NCI-H2029 (cell line): ENCODE measurements around the gene SLC6A12.

Source experiments
- DNase-seq: peaks from one replicate; lab custom pipeline; 2025; lab: John Stamatoyannopoulos, UW

SLC6A12 gene

DNA sequence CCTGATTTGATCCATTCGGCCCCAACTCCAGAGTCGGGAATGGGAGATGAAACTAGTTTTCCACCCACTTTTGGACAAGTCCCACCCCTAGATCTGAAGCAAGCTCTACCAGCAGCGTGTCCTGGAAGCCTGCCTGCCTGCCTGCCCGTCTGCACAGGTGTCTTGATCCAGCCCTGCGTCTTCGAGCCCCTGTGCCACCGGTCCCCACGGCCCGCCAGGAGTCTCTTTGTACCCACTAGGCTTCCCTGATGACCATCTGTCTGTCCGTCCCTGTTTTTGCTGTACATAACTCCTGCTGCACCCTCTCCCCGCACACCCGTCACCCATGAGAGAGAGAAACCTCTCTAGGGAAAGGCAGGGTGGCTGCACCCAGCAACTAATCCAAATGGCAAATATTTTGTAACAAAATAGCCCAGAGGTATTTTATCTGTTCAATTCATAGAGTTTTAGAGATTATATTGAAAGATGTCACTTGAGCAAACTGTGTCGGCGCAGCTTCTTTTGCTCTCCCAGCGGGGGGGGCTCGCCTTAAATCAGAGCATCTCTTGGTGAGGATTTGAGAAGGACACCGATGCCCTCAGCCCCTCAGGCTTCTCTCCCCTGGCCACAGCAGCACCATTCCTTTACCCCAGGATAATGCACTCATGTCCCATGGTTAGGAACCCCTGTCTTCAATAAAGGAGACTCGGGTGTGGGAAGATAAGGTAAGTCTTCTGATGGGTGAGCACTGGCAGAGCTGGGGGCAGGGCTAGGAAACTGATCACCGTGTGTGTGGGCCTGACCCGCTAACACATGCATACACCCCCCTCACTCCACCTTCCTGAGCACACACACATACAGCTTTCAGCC lies 35.8 kb downstream of the SLC6A12 start:
- no peak for DNase-seq

DNA sequence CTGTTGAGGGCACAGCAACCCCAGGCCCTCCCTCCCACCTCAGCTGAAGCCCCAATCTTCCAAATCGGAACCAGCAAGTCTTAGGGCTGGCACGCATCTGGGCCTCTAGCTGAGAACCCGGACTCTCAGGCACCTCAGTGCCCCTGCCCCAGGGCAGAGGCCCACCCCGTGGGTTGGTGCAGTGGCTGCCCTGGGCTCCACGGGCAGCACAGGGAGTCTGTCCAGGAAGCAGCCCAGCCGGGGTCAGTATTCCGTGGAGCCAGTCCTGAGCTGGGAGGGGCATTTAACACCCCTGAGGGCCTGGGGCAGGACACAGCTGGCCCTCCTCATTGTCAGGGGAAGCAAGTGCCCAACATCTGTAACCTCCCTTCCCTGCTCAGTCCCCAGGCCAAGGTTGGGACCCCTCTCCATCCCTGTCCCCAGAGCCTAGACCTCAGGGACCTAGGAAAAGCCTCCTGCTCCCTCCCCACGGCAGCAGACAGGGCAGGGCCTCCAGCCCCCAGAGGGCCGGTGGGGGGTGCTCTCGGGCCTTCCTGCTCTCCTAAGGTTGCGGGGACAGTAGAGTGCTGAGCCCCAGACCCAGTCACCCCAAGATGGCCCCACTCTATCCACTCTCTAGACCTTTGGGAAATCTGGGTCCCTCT lies 36.5 kb downstream of the SLC6A12 start:
- DNase-seq: no peak

DNA sequence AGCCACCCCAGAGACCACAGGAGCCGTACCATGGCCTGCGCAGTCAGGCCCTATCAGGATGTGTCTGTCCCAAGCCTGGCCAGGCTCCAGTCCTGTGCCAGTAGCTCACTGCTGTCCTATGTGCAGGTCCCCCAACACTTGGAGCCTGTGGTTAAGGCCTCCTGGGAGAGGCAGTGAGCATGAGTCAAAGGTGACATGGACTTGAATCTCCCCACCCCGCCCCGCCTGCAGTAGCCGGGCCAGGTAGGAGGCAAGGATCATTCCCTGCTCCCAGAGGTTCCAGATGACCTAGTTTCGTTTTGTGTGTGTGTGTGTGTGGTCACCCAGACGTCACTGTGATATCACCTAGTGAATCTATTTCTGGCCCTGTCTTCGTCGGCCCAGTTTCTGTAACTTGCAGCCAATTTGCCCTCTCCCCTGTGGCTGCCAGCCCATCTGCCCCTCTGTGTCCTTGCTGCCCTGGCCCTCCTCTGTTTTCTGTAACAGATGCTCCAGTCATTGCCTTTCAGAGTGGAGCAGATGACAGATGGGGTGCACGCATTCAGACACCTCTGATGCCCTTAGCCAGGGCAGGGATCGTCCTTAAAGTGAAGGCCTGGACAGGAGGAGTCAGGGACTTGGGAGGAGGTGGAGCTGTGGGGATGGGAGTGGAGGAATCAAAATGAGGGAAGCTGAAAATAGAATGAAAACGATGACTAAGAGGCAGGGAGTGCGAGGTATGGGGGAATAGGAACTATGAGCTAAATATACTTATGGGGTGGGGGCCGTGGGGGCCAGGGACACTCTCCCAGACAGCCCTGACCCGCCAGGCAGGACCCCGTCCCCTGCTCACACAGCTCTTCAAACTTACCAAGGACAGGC lies 37.4 kb downstream of the SLC6A12 start:
- no peak for DNase-seq

DNA sequence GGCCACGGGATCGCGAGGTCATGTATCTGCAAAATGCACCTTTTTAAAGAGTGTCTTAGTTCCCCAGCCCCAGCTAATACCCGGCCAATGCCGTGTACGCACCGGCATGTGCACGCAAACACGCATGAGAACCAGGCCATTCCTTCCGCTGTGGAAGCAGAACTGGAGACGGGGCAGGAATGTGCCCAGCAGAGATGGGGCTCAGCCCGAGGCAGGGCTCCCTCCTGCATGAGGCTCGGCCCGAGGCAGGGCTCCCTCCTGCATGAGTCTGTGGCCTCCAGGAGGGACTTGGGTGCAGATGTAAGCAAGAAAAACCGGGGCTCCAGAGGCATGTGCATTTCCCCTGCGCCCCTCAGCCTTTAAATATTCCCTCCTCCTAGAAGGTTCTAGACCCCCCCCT lies 38.2 kb downstream of the SLC6A12 start:
- DNase-seq: no peak

DNA sequence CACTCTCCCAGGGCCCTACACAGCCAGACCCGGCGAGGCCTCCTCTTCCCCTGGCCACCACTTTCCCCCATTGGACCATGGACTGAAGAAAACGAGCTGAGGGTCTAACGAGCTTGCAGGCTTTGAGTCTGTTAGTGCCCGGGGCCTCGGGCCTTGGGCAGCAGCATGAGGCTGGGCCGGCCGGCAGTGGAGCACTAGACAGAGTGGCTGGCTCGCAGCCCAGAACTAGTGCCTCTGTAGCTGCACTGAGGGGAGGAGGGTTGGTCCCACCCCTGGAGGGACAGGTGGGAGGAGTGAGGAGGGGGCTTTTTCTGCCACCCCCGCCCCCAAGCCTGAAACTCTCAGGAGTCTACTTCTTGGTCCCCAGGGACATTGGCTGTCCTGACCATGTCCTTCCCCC lies 38.7 kb downstream of the SLC6A12 start:
- DNase-seq: no peak

DNA sequence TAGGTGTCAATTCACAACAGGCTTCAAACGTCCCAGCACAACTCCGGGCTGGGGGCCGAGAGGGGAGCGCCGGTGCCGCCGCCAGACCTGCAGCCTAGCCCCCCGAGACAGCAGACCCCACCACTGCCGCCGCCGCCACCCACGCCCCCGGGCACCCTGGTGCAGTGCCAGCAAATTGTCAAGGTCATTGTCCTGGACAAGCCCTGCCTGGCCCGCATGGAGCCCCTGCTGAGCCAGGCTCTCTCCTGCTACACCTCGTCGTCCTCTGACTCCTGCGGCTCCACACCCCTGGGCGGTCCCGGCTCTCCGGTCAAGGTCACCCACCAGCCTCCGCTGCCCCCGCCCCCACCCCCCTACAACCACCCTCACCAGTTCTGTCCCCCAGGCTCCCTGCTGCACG lies 39.4 kb downstream of the SLC6A12 start:
- DNase-seq: no peak

DNA sequence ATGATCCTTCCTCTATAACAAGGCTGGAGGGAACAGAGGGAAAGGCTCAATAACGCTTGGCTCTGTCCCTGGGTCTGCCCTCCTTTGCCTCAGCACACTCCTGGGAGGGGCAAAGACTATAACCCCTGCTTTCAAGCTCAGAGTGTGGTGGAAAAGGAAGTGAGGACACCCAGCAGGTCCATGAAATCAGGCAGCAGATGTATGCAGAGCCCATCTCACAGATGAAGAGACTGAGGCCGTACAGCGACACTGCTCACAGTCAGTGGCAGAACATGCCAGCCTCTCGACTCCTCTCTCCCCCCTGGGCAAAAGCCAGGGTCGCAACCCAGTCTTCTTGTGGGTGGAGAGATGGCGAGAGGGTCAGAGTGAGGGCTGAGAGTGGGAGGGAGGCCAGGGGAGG lies 39.8 kb downstream of the SLC6A12 start:
- DNase-seq: no peak

DNA sequence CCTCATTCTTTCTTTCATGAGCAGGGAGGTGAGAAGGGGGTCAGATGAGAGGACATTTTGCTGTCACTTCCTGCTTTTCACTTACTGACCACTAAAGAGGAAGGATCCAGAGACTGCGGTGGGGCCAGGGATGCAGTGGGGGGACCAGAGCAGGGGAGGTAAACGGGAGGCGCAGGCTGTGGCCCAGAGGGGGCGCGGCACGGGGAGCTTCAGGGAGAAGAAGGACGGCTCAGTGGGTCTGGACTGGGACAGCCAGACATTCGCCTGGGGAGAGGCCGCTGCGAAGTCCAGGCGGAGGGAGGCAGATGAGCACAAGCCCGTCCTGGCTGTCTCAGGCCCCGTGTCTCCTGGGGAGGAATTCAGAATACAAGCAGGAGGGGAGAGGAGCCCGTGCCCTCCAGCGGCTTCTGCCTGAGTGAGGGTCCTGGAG lies 41.2 kb downstream of the SLC6A12 start:
- DNase-seq: no peak

DNA sequence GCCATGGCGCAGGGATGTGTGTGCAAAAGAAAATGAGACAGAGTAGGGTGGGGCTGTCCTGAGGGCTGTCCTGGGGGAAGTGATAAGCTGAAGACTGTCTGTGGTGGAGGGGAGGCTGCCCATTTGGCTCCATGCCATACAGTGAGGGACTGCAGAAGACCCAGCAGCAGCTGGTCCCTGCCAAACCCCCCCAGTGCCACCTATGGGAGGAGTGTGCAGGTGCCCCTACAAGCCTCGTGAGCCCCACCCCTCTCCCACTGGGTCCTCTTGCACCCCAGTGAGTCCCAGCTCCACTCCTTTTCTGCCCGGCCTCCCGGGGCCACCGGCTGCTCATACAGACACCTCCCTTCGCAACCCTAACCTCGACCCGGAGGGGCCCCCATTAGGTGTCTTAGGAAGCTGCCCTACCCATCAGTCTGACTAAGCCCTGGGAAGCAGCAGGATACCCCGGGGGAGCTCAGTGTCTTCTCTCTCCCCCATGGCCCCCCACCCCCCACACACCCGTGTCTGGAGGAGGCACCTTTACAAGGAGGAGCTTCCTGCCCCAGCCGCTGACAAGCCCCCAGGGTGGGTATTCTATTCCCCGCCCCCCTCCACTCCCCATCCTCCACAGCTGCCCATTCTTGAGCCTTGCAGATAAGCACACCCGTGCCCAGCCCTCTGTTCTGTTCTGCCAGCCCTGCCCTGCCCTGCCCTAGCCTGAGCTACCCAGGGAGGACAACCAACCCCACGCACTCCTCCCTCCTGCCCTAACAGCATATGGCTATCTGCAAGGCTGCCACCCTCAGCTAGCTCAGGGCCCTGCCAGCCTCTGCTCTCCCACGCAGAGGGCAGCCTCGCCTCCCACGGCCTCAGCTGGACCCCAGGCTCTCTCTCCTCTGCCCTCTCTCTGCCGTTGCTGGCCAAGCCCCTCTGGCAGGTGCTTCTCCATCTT lies 41.9 kb downstream of the SLC6A12 start:
- DNase-seq: no peak

DNA sequence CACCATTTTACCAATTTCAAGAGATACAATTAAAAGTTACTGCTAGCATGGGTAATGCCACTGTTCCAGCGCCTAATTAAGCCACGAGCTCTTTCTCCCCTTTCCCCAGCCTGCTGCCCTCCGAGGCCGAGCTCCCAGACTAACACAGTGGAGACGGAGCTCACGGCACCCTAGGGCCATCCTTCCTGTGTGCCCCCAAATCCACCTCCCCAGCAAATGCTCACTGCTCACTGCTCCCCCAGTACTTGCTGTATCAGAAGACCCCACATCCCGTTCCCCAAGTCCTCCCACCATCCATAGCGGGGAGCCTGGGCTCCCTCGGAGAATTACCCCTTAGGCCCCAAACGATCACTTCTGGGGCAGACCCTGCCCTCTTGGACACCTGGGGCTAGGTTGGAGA lies 42.7 kb downstream of the SLC6A12 start:
- DNase-seq: no peak

DNA sequence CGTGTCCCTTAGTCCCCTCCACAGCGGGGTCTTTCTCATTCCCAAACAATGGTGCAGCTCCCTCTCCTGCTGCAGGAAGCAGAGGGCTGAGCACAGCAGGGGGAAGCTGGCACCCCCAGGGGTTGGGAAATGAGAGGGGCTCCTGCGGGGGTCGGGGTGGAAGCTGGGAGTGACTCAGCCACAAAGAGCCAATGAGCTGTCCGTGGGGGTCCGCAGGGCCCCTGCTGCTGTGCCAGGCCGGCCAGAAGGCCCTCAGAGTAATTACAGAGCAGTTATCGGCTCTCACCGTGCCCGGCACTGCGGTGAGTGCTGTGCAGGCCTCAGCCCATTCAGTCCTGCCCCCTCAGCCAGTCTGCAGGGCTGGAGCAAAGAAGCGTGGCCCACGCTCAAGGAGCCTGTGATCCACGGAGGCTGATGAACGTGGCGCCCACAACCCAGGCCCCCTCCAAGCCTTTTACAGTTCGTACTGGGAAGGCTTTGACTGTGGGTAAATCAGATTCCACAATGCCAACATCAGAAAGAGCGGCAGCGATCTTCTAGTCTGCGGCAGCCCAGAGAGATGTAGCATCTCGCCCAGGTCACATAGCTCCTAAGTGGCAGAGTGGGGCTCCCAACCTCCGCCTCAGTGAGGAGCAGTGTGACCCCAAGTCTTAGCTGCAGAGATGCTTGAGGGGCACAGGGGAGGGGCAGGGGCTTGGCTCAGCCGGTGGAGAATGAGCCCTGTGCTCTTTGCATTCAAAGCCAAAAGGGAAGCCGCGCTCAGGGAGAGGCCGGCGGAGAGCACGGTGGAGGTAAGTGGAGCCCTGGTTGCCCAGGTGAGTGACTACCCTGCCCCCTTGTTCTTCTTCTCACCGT lies 43.4 kb downstream of the SLC6A12 start:
- DNase-seq: no peak

DNA sequence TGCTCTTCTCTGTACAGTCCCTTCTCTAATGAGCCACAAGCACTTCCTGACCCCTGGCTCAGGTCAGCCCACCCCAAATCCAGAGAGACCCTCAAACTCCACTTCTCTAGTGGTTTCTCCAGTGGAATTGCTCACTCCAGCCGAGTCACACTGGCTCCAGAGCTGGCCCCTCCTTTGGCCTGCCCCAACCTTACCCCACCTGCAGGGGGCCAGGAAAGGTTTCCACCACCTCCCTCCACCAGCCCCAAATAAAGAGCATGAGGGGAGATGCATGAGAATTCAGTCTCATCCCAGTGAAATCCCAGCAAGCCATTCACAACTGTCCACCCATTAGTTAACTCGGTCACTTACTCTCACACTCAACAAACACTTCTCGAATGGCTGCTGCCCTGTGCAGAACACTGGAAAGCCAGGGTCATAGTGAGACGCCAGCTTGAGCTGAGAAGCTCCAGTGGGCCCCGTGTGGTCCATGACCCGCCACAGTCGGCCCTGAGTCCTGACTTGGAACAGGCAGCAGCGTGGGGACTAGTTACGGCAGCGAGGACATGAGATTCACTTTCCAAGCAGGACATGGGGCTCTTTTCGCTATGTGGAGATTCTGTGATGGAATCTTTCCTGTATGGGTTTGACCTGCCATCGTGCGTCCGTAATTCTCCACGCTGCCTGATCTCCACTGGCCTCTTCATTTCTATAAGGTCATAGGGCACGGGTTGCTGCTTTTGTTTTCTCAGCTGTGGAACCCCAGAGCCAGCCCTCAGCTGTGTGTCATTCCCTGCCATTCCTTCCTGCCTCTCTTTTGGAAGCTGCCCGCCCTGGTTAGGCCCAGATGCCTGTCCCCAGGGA lies 44.2 kb downstream of the SLC6A12 start:
- no peak for DNase-seq

DNA sequence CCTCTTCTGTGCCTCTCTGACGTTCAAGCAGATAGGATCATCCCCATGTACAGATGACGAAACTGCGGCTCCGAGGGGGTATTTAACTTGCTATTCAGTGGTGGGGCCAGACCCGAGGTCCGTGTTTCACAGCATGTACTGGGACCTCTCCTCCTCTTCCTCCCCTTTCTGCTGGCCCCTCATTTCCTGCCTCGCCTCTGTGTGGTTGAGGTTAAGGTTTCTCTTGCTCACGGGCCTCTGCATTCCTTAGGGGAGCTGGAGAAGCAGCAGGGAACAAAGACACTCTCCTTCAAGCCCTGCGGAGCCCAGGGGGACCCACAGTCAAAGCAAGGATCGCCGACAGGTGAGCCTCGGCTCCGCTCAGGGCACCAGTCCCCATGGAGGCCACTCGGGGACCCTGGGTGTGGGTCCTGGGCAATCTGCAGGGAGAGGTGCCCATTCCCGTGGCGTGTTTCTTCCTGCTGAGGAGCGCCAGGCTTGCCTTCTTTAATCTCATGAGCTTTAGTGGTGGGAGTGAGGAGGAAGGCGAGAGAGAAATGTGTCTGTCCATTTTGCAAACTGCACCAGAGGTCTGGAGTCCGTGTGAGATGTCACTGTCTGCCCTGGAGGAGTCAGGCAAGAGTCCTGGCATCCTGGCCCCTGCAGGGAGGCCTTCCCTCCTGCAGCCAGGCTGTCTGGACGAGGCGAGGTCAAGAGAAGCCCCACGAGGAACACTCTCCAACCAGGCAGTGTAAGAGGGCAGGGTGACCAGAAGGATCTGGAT lies 45.0 kb downstream of the SLC6A12 start:
- no peak for DNase-seq

DNA sequence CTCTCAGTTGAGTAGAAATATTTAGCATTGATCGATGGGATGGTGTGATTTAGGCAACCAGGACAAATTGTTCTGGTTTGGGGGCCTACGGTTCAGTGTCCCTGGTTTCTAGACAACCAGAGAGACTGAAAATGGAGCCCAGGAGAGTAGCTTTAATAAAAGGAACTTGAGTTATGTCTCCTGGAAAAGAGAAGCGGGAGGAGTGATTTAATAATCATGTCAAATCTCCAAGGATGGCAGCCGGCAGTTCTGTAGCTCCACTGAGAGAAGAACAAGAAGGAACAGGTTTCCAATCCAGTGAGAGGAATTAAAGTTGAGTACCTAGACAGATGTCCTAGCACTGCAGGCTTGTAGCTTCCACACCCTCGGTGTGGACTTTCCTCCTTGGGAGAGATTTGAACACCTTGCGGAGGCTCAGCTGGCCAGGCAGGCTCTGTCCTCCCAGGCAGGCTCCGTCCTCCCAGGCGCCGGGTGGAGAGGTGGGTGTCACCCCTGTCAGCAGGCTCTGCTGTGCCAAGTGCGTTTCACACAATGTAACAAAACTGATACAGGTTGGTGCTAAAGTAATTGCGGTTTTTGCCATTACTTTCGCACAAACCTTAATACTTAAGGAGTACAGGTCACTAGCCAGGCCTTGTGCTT lies 45.9 kb downstream of the SLC6A12 start:
- no peak for DNase-seq

DNA sequence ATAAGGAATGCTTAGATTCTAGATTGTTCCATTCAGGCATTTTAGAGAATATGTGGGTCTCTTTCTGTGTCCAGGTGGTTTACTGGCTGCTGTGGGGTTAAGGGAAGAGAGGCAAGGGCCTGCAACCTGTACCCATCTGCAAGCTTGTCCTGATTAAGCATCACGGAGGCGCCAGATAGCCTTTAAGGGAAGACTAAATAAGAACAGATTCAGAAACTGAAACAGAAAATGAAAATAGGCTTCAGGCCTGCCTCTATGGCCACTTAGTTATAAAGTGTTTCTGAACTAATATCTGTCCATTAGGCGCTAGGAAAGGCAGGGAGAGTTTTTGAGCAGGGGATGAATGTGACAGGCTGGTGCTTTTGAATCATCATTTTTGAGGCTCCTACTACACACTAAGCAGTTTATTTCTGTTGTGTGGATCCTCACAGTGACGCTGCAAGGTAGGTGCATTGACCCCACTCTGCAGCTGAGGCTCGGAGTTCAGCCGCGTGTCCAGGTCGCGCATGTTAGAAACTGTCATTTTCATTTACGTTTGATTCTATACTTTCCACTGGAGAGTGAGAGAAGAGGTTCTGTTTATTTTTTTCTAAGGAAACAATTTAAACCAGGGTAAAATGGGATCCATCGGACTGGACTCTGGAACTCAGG lies 47.4 kb downstream of the SLC6A12 start:
- DNase-seq: no peak

DNA sequence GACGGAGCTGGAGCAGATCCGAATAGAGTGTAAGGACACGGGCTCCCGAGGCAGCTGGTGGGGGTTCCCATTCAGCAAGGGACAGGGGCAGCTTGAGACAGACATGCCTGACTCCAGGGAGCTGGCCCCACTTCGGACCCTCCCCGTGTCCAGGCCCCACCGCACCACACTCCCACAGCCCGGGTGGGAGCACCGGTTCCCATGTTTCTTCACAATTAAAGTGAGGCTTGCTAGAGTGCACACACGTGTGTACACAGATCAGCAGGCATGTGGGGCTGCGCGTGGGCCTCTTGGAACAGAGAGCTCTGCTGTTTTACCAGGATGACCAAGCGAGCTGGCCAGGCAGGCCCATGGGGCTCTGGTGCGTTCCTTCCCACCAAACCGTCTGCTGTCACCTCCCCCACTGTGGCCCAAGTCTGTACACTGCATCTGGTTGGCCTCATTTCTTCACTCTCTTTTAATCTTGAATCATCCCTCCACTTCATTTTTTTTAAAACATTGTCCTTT lies 48.0 kb downstream of the SLC6A12 start:
- DNase-seq: no peak

DNA sequence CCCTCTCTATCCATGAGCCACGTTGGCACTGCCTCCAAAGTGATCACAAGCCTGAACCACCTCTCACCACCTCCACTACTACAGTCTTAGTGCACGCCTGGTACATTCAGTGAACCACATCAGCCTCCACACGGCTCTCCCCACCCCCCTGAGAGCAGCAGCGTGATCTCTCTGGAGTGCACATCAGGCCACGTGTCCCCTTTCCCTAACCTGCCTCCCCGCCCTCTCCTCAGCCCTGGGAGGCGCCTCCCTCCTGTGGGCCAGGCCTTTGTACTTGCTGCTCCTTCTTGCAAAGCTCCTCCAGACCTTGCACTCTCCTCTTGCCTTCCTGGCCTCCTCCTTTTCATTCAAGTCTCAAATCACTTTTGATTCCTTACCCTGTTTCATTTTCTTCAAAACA lies 49.8 kb downstream of the SLC6A12 start:
- DNase-seq: peak; percentile 27
